Small intestine (tissue), 7 donors: Measurements from ENCODE around the gene IL4R. TPM values are rescaled to one million over a fixed set of nuclear protein-coding genes. Genes with fewer than 3 reads are reported as not detected.

Experiments
- DNase-seq, 2 donors: peaks; one replicate each; pipeline versions ENCODE4 v3.0.0 to v3.0.0-alpha.2; 2013
- FAIRE-seq: peaks from 2 replicates; lab custom pipeline; 2012; peaks lifted over from hg19 to GRCh38; lab: Jason Lieb, UNC
- H3K27ac ChIP-seq, 3 donors: one replicate each; pipeline ENCODE4 v1.5.1; 2013; ENCODE audit warnings: low read length in 2 of 3, mild to moderate bottlenecking in 2 of 3, control low read depth in 1 of 3, inconsistent platforms in 1 of 3, low read depth in 1 of 3, moderate library complexity in 1 of 3
- H3K27me3 ChIP-seq, 3 donors: one replicate each; pipeline ENCODE4 v1.6.1; 2013; ENCODE audit warnings: low read length in 3 of 3, inconsistent platforms in 1 of 3; ENCODE audit not compliant: control insufficient read depth in 3 of 3, insufficient read depth in 3 of 3
- H3K36me3 ChIP-seq, 3 donors: one replicate each; pipeline ENCODE4 v1.6.1; 2013; ENCODE audit warnings: low read length in 3 of 3, inconsistent platforms in 1 of 3, low read depth in 1 of 3, mild to moderate bottlenecking in 1 of 3, moderate library complexity in 1 of 3; ENCODE audit not compliant: control insufficient read depth in 3 of 3, insufficient read depth in 2 of 3
- H3K4me1 ChIP-seq, 3 donors: one replicate each; pipeline ENCODE4 v1.6.1; 2013; ENCODE audit warnings: low read length in 2 of 3, inconsistent platforms in 1 of 3, low read depth in 1 of 3, mild to moderate bottlenecking in 1 of 3, moderate library complexity in 1 of 3; ENCODE audit not compliant: control insufficient read depth in 3 of 3, insufficient read depth in 2 of 3
- H3K4me3 ChIP-seq, 3 donors: one replicate each; pipeline ENCODE4 v1.5.1; 2013; ENCODE audit warnings: low read length in 3 of 3, control low read depth in 1 of 3, inconsistent platforms in 1 of 3, low read depth in 1 of 3, mild to moderate bottlenecking in 1 of 3, moderate library complexity in 1 of 3
- H3K9me3 ChIP-seq, 2 donors: one replicate each; pipeline ENCODE4 v1.6.1; 2013; ENCODE audit warnings: low read depth in 1 of 2, low read length in 1 of 2; ENCODE audit not compliant: control insufficient read depth in 2 of 2, insufficient read depth in 1 of 2
- WGBS, 3 donors: extraction: QIAGEN DNeasy Blood & Tissue Kit; methylation state at CpG; one replicate each; pipeline ENCODE4 v1.1.7; 2013; 5-methylcytosine and 5-hydroxymethylcytosine counted together
- polyA plus RNA-seq, 4 donors: library from polyadenylated mRNA; stranded (reverse) in 3 of 4; unstranded in 1 of 4; fragments of 200-250 nt in 3 of 4; fragments of 120-200 nt in 1 of 4; gene quantifications; one replicate each; pipeline versions ENCODE4 v1.2.1 to v1.2.3, GENCODE V29; 2013
- donor health status: healthy with polysubstance abuse.
- donor health status: control.
- donor health status: control.
- donor health status: Bipolar disorder and iron deficiency.
- donor health status: healthy.

Gene IL4R
- polyA plus RNA-seq, 4 donors, result 28.1 to 32.7 (median 30.4) TPM

DNA sequence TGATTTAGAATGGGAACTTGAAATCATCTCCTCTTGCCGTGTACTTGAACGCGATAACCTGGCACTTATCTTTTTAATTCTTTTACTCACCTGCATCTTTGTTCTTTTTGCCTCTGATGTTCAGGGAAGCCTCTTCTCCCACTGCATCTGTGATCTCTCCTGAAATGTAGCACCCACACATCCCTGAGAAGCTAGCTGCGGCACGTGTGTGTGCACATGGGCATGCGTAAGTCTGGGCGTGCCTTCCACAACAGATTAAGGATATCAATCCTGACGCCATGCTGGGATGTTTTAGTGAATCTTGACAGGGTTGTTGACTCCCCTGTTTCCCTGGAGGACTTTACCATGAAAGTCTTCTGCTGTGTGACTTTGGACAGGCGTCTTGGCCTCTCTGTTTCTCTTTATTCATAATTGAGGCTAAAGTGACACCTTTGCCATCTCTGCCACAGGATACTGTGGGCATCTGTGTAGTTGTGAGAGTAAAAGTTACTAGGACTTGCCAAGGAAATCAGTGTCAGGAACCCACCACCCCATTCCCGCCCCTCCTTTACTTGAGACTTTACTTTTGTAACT lies 20.5 kb downstream of the IL4R start:
- H3K36me3 ChIP-seq, result peaks cover 4 to 30% (median 7%) of the 10 kb centered on the region in 3 donors
- no peaks in the 10 kb centered on the region for H3K27me3 ChIP-seq
- peak overlapping the region in 1 of 3 donors; percentile 59 for H3K27ac ChIP-seq
- no peaks in the 10 kb centered on the region for H3K4me1 ChIP-seq
- peaks cover 0 to 6% of the 10 kb centered on the region in 2 donors for H3K9me3 ChIP-seq
- FAIRE-seq, result no peak
- WGBS, 3 donors, result 89 to 91% (median 90%) methylated on average over 10 of the region's 10 CpGs
- no peak for DNase-seq
- no peak overlapping the region for H3K4me3 ChIP-seq

DNA sequence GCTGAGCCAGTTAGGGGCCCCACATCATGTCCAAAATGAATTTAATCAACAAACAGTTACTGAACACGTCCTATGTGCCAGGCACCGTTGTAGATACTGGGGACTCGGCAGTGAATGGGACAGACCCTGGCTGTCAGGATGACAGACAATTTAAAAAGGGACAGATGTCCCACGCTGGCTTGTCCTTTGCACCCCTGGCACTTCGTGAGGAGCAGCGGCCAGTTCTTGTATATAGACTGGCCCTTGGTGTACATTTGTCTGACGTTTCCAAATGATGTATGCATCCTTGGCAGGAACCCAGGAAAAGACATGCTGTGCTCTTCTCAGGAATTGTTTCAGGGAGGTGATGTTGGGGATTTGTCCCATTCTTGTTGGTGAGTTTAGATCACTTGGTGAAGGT lies 21.1 kb downstream of the IL4R start:
- H3K4me3 ChIP-seq, result no peak overlapping the region
- WGBS, 3 donors, result 71 to 87% (median 84%) methylated on average over 7 of the region's 7 CpGs

DNA sequence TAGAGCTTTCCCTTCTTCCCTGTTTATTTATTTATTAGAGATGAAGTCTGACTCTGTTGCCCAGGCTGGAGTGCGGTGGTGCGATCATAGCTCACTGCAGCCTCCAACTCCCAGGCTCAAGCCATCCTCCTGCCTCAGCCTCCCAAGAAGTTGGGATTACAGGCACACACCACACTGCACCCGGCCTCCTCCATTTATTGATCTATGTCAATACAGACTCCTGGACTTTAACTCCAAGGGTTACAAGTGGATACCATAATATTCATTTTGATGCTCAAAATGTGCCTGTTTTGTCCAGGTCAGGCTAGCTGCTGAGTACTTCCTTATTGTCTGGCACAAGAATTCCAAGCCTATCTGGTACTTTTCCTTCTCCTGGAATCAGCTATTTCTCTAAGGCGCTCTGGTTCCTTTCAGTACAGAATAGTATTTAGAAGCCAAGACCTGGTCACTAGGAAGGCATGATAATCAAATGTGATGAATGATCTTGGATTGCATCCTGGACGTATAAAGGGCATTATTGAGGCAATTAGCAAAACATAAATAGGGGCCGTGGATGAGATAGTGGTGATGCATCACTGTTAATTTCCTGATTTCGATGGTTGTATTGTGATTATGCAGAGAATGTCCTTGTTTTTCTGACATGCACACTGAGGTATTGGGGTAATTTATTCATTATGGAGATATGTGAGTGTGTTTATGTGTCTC lies 21.7 kb downstream of the IL4R start:
- Histone ChIP-seq H3K4me1 (no peaks in the 10 kb centered on the region), H3K36me3 (peaks cover 7 to 40% (median 8%) of the 10 kb centered on the region in 3 donors), H3K27ac (no peak overlapping the region), H3K4me3 (no peak overlapping the region), H3K9me3 (peaks cover 0 to 6% of the 10 kb centered on the region in 2 donors), H3K27me3 (no peaks in the 10 kb centered on the region)
- FAIRE-seq, result no peak
- 62 to 72% (median 68%) methylated on average over 7 of the region's 7 CpGs for WGBS, 3 donors
- no peak for DNase-seq

More for the DNA sequence above, 21.1 kb downstream of the IL4R start:
- Histone ChIP-seq H3K9me3 (peaks cover 0 to 6% of the 10 kb centered on the region in 2 donors), H3K27me3 (no peaks in the 10 kb centered on the region), H3K36me3 (peaks cover 4 to 34% (median 8%) of the 10 kb centered on the region in 3 donors), H3K27ac (peak overlapping the region in 1 of 3 donors; percentile 59), H3K4me1 (no peaks in the 10 kb centered on the region)
- FAIRE-seq (no peak), DNase-seq (no peak)

DNA sequence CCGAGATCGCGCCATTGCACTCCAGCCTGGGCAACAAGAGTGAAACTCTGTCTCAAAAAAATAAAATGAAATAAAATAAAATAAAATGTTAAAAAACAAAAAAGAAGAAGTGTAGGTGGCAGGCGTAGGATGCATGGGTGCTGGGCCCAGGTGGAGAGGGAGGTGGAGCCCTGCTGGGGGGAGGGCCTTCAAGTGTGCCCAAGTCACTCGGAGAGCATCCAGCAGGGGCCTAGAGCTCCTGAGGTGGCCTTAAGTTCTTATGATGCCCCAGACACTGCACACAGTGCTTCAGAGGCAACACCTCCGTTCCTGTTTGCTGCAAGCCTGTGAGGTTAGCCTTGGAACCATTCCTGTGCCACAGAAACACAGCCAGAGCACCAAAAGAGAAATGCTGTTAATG lies 23.2 kb downstream of the IL4R start:
- FAIRE-seq (no peak), DNase-seq (no peak)
- Histone ChIP-seq H3K4me1 (no peaks in the 10 kb centered on the region), H3K36me3 (peaks cover 14 to 49% (median 15%) of the 10 kb centered on the region in 3 donors), H3K27me3 (no peaks in the 10 kb centered on the region), H3K9me3 (peaks cover 0 to 6% of the 10 kb centered on the region in 2 donors), H3K27ac (no peak overlapping the region), H3K4me3 (no peak overlapping the region)
- WGBS, 3 donors, result 92 to 99% (median 98%) methylated on average over 6 of the region's 6 CpGs

DNA sequence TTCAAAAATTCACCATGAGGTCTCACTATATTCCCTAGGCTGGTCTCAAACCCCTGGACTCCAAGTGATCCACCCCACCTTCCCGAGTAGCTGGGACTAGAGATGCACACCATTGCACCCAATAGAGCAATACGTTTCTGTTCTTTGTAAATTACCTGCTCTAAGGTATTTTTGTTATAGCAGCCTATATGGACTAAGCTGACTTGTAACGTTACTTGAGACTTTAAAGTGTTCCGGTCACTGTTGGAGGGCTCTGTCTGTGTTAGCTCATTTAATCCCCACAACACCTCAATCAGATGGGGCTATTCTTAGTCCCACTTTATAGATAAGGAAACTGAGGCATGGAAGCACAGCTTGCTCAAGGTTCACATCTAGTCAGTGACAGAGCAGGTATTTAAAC lies 25.4 kb downstream of the IL4R start:
- FAIRE-seq, result no peak
- WGBS, 3 donors, result 98 to 99% (median 98%) methylated on average over 4 of the region's 4 CpGs
- Histone ChIP-seq H3K4me1 (no peaks in the 10 kb centered on the region), H3K27ac (no peak overlapping the region), H3K4me3 (no peak overlapping the region), H3K36me3 (peaks cover 16 to 62% (median 18%) of the 10 kb centered on the region in 3 donors), H3K9me3 (peaks cover 0 to 6% of the 10 kb centered on the region in 2 donors), H3K27me3 (no peaks in the 10 kb centered on the region)
- no peak for DNase-seq

DNA sequence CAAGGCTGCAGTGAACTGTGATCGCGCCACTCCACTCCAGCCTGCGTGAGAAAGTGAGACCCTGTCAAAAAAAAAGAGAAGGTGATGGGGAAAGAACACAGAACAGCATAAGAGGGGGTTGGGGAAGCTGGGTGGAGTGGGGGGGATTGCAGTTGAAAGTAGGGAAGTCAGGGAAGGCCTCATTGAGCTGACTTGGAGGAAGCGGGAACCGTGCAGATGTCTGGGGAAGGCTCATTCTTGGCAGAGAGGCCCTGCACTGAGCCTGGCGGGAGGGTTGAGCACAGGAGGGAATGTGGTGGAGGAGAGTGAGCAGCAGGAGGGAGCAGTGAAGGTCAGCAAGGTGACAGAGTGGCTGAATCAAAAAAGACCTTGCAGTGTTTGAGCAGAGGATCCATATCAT lies 26.9 kb downstream of the IL4R start:
- Histone ChIP-seq H3K36me3 (peaks cover 13 to 70% (median 22%) of the 10 kb centered on the region in 3 donors), H3K9me3 (peaks cover 0 to 6% of the 10 kb centered on the region in 2 donors), H3K4me3 (no peak overlapping the region), H3K27ac (no peak overlapping the region), H3K27me3 (no peaks in the 10 kb centered on the region), H3K4me1 (no peaks in the 10 kb centered on the region)
- FAIRE-seq (no peak), DNase-seq (no peak)
- 86 to 95% (median 90%) methylated on average over 6 of the region's 6 CpGs for WGBS, 3 donors

DNA sequence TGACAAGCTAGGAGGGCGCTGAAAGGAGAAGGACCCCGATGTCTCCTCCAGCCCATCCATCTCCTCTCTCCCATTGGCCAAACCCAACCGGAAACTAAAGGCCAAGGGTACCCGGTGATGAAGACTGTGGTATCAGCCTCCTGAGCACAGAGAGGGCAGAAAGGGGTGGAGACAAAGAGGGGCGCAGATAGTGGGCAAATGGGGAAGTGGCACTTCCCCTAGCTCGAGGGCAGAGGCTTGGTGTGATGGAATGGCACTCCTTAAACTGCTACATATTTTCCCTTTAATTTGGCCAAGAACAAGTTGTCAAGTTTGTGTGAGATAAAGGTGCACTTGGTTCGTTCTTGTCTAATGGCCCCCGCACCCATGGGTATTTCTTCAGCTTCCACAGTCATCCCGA lies 27.8 kb downstream of the IL4R start:
- Histone ChIP-seq H3K4me3 (no peak overlapping the region), H3K4me1 (no peaks in the 10 kb centered on the region), H3K27ac (no peak overlapping the region), H3K9me3 (peaks cover 0 to 6% of the 10 kb centered on the region in 2 donors), H3K27me3 (no peaks in the 10 kb centered on the region), H3K36me3 (peaks cover 15 to 77% (median 25%) of the 10 kb centered on the region in 3 donors)
- DNase-seq (no peak), FAIRE-seq (no peak)
- WGBS, 3 donors, result 81 to 94% (median 87%) methylated on average over 9 of the region's 9 CpGs

DNA sequence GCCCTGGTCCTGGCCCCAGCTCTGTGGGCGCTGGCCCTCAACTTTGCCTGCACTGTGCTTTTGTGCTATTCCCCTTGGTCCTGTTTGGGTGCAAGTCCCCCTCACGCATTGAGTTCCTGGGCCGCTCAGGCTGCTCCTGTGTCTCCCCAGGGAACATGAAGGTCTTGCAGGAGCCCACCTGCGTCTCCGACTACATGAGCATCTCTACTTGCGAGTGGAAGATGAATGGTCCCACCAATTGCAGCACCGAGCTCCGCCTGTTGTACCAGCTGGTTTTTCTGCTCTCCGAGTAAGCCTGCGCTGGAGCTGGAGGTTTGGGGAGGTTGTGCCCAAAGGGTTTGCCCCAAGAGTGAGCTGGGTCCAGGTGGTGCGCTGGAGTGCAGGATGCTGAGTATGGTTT lies 28.2 kb downstream of the IL4R start:
- Histone ChIP-seq H3K27me3 (no peaks in the 10 kb centered on the region), H3K27ac (no peak overlapping the region), H3K4me3 (no peak overlapping the region), H3K9me3 (peaks cover 0 to 6% of the 10 kb centered on the region in 2 donors), H3K4me1 (no peaks in the 10 kb centered on the region), H3K36me3 (peaks cover 16 to 80% (median 27%) of the 10 kb centered on the region in 3 donors)
- FAIRE-seq (no peak), DNase-seq (no peak)
- 95 to 100% (median 98%) methylated on average over 11 of the region's 11 CpGs for WGBS, 3 donors
